ENCODE data around the gene DMXL1. TPM values are rescaled to one million over a fixed set of nuclear protein-coding genes. Genes with fewer than 3 reads are reported as not detected.

Gene DMXL1
- total RNA-seq, 1 donor = 57.6 TPM

DNA sequence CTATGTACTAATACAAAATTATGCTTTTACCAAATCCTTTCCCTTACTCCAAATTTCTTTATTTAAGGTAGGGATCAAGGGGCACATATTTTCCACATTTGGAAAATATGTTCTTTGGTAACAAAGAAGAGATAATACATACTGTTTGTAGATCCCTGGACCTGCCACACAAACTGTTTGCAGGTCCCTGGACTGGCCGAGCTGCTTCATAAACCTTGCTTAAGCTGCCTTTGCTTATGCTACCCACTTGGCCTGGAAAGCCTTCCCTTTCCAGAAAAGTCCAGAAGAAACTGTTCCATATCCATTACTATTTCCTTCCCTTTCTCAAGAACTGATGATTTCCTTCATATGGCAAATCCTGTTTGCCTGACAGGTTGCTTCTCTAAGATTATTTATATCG, 22.6 kb upstream of the DMXL1 start:
- TF ChIP-seq, protein P1, sequence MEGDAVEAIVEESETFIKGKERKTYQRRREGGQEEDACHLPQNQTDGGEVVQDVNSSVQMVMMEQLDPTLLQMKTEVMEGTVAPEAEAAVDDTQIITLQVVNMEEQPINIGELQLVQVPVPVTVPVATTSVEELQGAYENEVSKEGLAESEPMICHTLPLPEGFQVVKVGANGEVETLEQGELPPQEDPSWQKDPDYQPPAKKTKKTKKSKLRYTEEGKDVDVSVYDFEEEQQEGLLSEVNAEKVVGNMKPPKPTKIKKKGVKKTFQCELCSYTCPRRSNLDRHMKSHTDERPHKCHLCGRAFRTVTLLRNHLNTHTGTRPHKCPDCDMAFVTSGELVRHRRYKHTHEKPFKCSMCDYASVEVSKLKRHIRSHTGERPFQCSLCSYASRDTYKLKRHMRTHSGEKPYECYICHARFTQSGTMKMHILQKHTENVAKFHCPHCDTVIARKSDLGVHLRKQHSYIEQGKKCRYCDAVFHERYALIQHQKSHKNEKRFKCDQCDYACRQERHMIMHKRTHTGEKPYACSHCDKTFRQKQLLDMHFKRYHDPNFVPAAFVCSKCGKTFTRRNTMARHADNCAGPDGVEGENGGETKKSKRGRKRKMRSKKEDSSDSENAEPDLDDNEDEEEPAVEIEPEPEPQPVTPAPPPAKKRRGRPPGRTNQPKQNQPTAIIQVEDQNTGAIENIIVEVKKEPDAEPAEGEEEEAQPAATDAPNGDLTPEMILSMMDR (IDR thresholded peaks at IDR 0.05; ENCODE audit: insufficient read depth, low read length) = no peak
- no peak for DNase-seq (ENCODE audit: low read depth)
- H3K4me3 ChIP-seq (ENCODE audit: low read depth, low read length) = no peak overlapping the region

DNA sequence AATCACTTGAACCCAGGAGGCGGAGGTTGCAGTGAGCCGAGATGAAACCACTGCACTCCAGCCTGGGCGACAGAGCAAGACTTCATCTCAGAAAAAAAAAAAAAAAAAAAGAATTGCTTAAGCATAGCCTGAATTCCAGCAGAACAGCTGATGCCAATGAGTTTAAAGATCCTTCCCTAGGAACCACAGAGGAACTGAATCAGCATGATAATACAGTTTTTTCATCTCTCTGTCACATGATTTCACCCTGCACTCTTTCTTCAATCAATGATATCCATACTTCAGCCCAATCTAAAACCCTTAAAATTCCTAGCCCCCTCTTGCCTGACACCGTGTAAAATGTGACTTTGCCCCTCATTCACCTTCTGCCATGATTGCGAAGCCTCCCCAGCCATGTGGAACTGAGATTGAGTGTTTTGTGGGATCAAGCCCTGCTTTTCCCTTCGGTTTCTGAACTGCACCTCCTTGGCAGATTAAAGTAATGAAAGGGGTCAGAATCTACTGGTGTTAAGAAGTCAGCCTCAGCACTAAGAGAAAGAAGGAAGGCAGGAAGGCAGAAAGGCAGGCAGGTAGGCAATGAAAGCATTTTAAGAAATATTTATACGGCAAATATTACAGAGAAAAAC, 20.9 kb upstream of the DMXL1 start:
- H3K4me3 ChIP-seq (ENCODE audit: low read depth, low read length) = no peak overlapping the region
- TF ChIP-seq, protein P1 (IDR thresholded peaks at IDR 0.05; ENCODE audit: insufficient read depth, low read length) = no peak
- peak; percentile 93 for DNase-seq (ENCODE audit: low read depth)

DNA sequence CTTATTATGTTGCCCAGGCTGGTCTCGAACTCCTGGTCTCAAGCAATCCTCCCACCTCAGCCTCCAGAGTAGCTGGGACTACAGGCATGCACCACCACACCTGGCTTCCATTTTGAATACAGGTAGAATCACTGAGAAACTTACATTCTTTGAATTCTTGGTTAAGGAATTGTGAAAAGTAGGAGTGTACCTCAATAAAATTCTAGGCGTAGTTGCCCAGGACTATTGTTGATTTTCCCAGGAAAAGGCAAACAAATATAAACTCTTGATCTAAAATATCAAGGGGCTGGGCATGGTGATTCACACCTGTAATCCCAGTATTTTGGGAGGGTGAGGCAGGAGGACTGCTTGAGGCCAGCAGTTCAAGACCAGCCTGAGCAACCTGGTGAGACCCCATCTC, 16.8 kb upstream of the DMXL1 start:
- TF ChIP-seq, protein P1 (IDR thresholded peaks at IDR 0.05; ENCODE audit: insufficient read depth, low read length) = no peak
- no peak for DNase-seq (ENCODE audit: low read depth)
- no peak overlapping the region for H3K4me3 ChIP-seq (ENCODE audit: low read depth, low read length)

DNA sequence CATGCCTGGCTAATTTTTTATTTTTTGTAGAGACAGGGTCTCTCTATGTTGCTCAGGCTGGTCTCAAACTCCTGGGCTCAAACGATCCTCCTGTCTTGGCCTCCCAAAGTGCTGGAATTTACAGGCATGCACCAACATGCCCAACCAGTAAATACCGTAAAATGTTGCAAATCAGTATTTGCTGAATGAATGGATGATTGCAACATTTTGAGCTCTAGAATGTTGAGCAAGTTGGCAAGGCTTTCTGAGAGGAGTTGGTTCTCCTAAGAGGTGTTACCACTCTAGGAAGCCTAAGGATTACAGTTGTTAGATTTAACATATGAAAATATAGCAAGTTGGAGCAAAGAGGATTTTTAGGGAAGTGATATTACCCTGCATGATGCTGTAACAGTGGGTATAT, 15.6 kb upstream of the DMXL1 start:
- no peak overlapping the region for H3K4me3 ChIP-seq (ENCODE audit: low read depth, low read length)
- peak; percentile 55 for DNase-seq (ENCODE audit: low read depth)
- TF ChIP-seq, protein P1 (IDR thresholded peaks at IDR 0.05; ENCODE audit: insufficient read depth, low read length) = no peak

DNA sequence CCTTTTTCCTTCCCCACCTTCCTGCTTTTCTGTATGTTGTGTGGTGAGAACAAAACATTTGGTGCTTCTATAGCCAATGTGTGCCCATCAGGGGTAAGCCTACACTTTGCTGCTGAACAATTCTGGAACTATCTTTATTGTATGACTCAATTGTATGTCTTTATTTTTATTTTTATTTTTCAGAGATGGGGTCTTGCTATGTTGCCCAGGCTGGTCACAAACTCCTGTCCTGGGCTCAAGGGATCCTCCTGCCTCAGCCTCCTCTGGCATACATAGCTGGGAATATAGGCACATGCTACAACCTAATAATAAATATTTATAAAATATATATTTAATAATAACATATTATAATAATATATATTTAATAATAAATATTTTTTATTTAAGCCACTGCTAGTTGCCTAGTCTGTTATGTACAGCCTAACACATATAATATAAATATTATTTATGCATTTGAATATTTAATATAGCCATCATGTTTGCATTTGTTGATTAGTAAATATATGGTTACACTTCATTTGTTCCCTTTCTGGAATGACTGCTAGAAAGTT, 11.8 kb upstream of the DMXL1 start:
- no peak for DNase-seq (ENCODE audit: low read depth)
- H3K4me3 ChIP-seq (ENCODE audit: low read depth, low read length) = no peak overlapping the region
- TF ChIP-seq, protein P1 (IDR thresholded peaks at IDR 0.05; ENCODE audit: insufficient read depth, low read length) = no peak

DNA sequence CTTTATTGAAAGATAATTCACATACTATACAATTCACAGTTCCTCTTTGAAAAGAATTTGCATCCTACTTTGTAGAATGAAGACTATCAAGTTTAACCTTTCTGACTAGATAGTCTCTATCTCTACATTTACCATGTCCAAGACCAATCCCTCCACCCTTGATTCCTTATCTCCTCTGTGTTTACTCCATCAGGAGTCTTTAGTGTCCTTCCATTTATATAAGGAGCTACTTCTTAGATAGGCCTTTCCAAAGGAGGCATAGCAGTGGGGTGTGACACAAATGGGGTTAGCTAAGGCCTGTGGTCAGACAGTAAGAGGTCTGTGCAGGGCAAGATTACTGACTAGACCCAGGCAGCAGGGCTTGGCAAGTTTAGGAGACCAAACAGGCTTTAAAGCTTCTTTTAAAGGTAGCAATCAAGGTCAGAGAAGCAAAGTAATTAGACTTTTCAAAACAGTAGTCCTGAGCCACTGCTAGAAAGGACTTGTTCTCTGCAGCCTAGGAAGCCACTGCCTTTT, 11.1 kb upstream of the DMXL1 start:
- no peak overlapping the region for H3K4me3 ChIP-seq (ENCODE audit: low read depth, low read length)
- no peak for DNase-seq (ENCODE audit: low read depth)
- TF ChIP-seq, protein P1 (IDR thresholded peaks at IDR 0.05; ENCODE audit: insufficient read depth, low read length) = no peak
